ENCODE data around the gene HCFC2.

DNA sequence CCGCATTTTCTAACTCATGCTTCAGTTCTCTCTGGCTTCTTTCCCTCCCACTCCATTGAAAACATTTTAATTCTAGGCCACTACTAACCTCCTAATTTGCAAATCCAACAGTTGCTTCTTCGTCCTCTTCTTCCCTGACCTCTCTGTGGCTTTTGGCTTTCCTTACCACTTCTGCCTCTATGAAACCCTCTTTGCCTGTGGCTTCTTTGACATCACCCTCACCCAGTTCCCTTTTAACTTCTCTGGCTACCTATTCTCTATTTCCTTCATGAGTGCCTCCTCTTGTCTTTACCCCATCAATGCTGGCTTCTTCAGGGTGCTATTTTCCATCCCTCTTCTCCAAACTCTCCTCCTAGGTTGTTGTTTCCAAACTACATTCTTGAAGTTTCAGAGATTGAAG lies 4.4 kb upstream of the HCFC2 start:
- TF ChIP-seq, protein P1, sequence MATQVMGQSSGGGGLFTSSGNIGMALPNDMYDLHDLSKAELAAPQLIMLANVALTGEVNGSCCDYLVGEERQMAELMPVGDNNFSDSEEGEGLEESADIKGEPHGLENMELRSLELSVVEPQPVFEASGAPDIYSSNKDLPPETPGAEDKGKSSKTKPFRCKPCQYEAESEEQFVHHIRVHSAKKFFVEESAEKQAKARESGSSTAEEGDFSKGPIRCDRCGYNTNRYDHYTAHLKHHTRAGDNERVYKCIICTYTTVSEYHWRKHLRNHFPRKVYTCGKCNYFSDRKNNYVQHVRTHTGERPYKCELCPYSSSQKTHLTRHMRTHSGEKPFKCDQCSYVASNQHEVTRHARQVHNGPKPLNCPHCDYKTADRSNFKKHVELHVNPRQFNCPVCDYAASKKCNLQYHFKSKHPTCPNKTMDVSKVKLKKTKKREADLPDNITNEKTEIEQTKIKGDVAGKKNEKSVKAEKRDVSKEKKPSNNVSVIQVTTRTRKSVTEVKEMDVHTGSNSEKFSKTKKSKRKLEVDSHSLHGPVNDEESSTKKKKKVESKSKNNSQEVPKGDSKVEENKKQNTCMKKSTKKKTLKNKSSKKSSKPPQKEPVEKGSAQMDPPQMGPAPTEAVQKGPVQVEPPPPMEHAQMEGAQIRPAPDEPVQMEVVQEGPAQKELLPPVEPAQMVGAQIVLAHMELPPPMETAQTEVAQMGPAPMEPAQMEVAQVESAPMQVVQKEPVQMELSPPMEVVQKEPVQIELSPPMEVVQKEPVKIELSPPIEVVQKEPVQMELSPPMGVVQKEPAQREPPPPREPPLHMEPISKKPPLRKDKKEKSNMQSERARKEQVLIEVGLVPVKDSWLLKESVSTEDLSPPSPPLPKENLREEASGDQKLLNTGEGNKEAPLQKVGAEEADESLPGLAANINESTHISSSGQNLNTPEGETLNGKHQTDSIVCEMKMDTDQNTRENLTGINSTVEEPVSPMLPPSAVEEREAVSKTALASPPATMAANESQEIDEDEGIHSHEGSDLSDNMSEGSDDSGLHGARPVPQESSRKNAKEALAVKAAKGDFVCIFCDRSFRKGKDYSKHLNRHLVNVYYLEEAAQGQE (IDR thresholded peaks at IDR 0.05; ENCODE audit: insufficient replicate concordance, low read depth) = no peak
- TF ChIP-seq, protein P2, sequence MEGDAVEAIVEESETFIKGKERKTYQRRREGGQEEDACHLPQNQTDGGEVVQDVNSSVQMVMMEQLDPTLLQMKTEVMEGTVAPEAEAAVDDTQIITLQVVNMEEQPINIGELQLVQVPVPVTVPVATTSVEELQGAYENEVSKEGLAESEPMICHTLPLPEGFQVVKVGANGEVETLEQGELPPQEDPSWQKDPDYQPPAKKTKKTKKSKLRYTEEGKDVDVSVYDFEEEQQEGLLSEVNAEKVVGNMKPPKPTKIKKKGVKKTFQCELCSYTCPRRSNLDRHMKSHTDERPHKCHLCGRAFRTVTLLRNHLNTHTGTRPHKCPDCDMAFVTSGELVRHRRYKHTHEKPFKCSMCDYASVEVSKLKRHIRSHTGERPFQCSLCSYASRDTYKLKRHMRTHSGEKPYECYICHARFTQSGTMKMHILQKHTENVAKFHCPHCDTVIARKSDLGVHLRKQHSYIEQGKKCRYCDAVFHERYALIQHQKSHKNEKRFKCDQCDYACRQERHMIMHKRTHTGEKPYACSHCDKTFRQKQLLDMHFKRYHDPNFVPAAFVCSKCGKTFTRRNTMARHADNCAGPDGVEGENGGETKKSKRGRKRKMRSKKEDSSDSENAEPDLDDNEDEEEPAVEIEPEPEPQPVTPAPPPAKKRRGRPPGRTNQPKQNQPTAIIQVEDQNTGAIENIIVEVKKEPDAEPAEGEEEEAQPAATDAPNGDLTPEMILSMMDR (IDR thresholded peaks at IDR 0.05; ENCODE audit: insufficient read depth, low read length) = no peak
- TF ChIP-seq SPI1 (IDR thresholded peaks at IDR 0.05; ENCODE audit: borderline replicate concordance, low read depth) (peak; percentile 85), POLR2AphosphoS5 (IDR thresholded peaks at IDR 0.05; ENCODE audit: low read depth) (no peak)

All from HL-60 (cell line).